ENCODE results near the gene FMO2.

GRCh38 chr1:171243878-171244277 lies 58.8 kb downstream of the FMO2 start:
- no peak for TF ChIP-seq POLR2A (IDR thresholded peaks at IDR 0.05)
- no peak for TF ChIP-seq CTCF (IDR thresholded peaks at IDR 0.05)
- TF ChIP-seq POLR2AphosphoS5 (IDR thresholded peaks at IDR 0.05; ENCODE audit: insufficient read depth in 1 of 2, low read depth in 1 of 2) = no peak

All from vagina (tissue), 2 donors.